Endodermal cell (in vitro differentiated cells): ENCODE data around the gene THSD8. TPM values are rescaled to one million over a fixed set of nuclear protein-coding genes. Genes with fewer than 3 reads are reported as not detected.

Experiments used
- DNase-seq: peaks from one replicate; pipeline ENCODE4 v3.0.0-alpha.2; 2017
- H3K27ac ChIP-seq: 2 replicates; pipeline ENCODE4 v1.5.1; 2013; ENCODE audit warnings: mild to moderate bottlenecking, low read depth, low read length, moderate library complexity
- H3K27me3 ChIP-seq: 2 replicates; pipeline ENCODE4 v1.6.1; 2013; ENCODE audit warnings: mild to moderate bottlenecking, low read length, moderate library complexity; ENCODE audit not compliant: insufficient read depth, control insufficient read depth, poor library complexity, severe bottlenecking
- H3K36me3 ChIP-seq: 2 replicates; pipeline ENCODE4 v1.7.0; 2013; ENCODE audit warnings: mild to moderate bottlenecking, low read length, moderate library complexity; ENCODE audit not compliant: control insufficient read depth, insufficient read depth
- H3K4me1 ChIP-seq: one replicate; pipeline ENCODE4 v1.7.0; 2013; ENCODE audit warnings: low read length; ENCODE audit not compliant: control insufficient read depth, insufficient read depth
- H3K4me3 ChIP-seq: 2 replicates; pipeline ENCODE4 v1.5.1; 2013; ENCODE audit warnings: mild to moderate bottlenecking, low read length, moderate library complexity
- H3K9ac ChIP-seq: 2 replicates; pipeline ENCODE4 v1.6.1; 2013; ENCODE audit warnings: mild to moderate bottlenecking, low read length, moderate library complexity; ENCODE audit not compliant: poor library complexity, severe bottlenecking; ENCODE audit errors: extremely low read depth
- H3K9me3 ChIP-seq: 2 replicates; pipeline ENCODE4 v1.6.1; 2013; ENCODE audit warnings: mild to moderate bottlenecking, low read length, moderate library complexity; ENCODE audit not compliant: control insufficient read depth
- H3K27ac Mint-ChIP-seq: 2 replicates; pipeline ENCODE4 v1.8.0; 2020; ENCODE audit warnings: mixed read lengths
- H3K27me3 Mint-ChIP-seq: 2 replicates; pipeline ENCODE4 v1.8.0; 2021; ENCODE audit warnings: mild to moderate bottlenecking, mixed read lengths; ENCODE audit not compliant: insufficient read depth
- H3K36me3 Mint-ChIP-seq: 2 replicates; pipeline ENCODE4 v1.8.0; 2020; ENCODE audit warnings: low read depth, mixed read lengths
- H3K4me1 Mint-ChIP-seq: 2 replicates; pipeline ENCODE4 v1.8.0; 2020; ENCODE audit warnings: mixed read lengths
- H3K4me3 Mint-ChIP-seq: 2 replicates; pipeline ENCODE4 v1.8.0; 2020; ENCODE audit warnings: mild to moderate bottlenecking, moderate library complexity, mixed read lengths
- H3K9me3 Mint-ChIP-seq: 2 replicates; pipeline ENCODE4 v1.8.0; 2020; ENCODE audit warnings: mild to moderate bottlenecking, mixed read lengths
- WGBS, 2 experiments: methylation state at CpG; one replicate each; pipeline versions ENCODE4 v1.1.5 to v1.1.7; 2013; ENCODE audit warnings: missing lambda C conversion rate in 2 of 2, mixed read lengths in 1 of 2; ENCODE audit not compliant: insufficient coverage in 1 of 2, insufficient read length in 1 of 2; 5-methylcytosine and 5-hydroxymethylcytosine counted together
- total RNA-seq, 2 donors: library from RNA; stranded (reverse); fragmentation: NEBNext Ultra II Directional in 1 of 2; extraction: Animal tissue kit (Norgen Biotek cat#: 25700) in 1 of 2; gene quantifications; 2 replicates in 1 of 2; 3 replicates in 1 of 2; pipeline ENCODE4 v1.2.1, GENCODE V29; 2021
- TF ChIP-seq, protein P1 (sequence below): fragments of 200-600 bp; sonication (generic); conservative IDR thresholded peaks from 2 replicates; pipeline ENCODE4 v1.5.0; 2021; ENCODE audit warnings: antibody characterized with exemption, mild to moderate bottlenecking

THSD8 gene
- total RNA-seq, 2 donors from 2014 or later: 34.4 to 57.4 TPM

DNA sequence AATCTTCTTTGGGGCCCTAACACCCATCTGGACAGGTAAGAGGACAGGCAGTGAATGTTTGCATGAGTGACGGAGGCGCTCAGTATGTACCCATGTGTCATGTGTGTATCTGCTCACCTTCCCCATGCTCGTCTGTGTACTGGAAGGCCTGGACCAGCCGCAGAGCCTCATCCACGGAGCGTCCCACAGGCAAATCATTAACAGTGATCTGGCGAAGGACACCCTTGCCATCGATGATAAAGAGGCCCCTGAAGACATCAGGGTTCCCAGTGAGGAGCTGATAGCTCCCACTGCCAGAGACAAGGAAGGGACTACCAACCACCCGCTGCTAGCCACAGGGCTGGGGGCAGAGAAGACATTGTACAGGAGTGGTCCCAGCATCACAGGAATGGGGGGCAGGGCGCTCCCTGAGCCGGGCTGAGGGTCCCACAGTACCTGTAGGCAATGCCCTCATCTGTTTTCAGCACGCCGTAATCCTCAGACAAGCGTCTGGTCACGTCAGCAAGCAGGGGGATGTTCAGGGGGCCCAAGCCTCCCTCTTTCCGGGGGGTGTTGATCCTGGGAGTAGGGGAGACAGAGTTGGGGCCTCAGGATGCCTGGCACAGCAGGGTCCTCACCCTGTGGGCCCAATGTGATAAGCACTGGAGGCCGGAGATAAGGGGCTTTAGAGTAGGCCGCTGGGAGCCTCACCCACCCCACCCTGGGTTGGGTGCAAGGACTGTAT, 2.0 kb upstream of the THSD8 start:
- H3K36me3 ChIP-seq: peaks cover 22% of the 10 kb centered on the region
- peak overlapping the region; percentile 91 for H3K4me3 ChIP-seq
- no peaks in the 10 kb centered on the region for H3K27me3 ChIP-seq
- 93 to 94% methylated on average over 17 to 18 of the region's 18 CpGs for WGBS, 2 experiments
- Mint-ChIP-seq H3K27me3 (peaks cover 6% of the 10 kb centered on the region), H3K4me1 (peaks cover 19% of the 10 kb centered on the region), H3K4me3 (peak overlapping the region; percentile 89), H3K36me3 (peaks cover 15% of the 10 kb centered on the region), H3K9me3 (no peaks in the 10 kb centered on the region), H3K27ac (no peak overlapping the region)
- no peak for DNase-seq
- H3K9me3 ChIP-seq: no peaks in the 10 kb centered on the region
- no peak overlapping the region for H3K27ac ChIP-seq
- peaks cover 8% of the 10 kb centered on the region for H3K4me1 ChIP-seq
- no peak overlapping the region for H3K9ac ChIP-seq
- TF ChIP-seq, protein P1, sequence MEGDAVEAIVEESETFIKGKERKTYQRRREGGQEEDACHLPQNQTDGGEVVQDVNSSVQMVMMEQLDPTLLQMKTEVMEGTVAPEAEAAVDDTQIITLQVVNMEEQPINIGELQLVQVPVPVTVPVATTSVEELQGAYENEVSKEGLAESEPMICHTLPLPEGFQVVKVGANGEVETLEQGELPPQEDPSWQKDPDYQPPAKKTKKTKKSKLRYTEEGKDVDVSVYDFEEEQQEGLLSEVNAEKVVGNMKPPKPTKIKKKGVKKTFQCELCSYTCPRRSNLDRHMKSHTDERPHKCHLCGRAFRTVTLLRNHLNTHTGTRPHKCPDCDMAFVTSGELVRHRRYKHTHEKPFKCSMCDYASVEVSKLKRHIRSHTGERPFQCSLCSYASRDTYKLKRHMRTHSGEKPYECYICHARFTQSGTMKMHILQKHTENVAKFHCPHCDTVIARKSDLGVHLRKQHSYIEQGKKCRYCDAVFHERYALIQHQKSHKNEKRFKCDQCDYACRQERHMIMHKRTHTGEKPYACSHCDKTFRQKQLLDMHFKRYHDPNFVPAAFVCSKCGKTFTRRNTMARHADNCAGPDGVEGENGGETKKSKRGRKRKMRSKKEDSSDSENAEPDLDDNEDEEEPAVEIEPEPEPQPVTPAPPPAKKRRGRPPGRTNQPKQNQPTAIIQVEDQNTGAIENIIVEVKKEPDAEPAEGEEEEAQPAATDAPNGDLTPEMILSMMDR: no peak

DNA sequence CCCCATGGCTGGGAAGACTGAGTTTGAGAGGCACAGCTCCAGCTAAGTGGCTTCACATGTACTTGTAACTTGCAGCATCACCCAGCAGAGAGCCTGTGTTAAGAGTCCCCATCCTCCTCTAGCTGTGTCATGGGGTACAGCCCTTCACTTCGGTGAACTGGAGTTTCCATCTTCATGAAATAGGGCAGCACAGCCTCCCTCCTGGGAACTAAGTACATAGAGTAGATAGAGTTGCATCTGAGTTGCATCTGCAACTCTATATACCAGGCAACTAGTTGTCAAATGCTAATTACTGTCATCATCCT, 1.5 kb upstream of the THSD8 start:
- 95% methylated on average over 1 of the region's 1 CpG; no CpG with 5 or more reads in 1 of the 2 experiments for WGBS, 2 experiments
- H3K27ac Mint-ChIP-seq: no peak overlapping the region

DNA sequence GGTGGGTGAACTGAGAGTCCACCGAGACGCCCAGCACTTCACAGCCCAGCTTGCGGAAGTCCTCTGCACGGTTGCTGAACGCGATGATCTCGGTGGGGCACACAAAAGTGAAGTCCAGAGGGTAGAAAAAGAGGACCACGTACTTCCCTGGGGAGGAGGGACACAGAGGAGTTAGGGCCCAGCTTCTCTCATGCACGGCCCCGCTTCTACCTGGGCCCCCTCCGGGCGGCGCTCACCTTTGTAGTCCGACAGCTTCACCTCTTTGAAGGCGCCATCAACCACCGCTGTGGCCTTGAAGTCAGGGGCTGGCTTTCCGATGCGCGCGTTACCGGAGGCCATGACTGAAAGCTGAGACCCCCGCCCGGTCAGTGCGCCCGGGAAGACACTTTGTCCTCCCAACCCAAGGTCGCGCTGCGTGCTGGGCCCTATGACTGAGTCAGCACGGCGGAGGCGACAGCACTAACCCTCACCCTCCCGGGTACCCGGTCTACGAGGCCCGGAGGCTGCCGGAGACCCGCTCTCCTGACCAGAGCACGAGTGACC, 875 bp upstream of the THSD8 start:
- Mint-ChIP-seq H3K4me3 (peak overlapping the region; percentile 89), H3K27me3 (peaks cover 6% of the 10 kb centered on the region), H3K36me3 (peaks cover 15% of the 10 kb centered on the region), H3K9me3 (no peaks in the 10 kb centered on the region), H3K27ac (peak overlapping the region; percentile 88), H3K4me1 (peaks cover 18% of the 10 kb centered on the region)
- Histone ChIP-seq H3K9ac (peak overlapping the region; percentile 86), H3K4me1 (peaks cover 7% of the 10 kb centered on the region), H3K27ac (peak overlapping the region; percentile 14), H3K36me3 (peaks cover 22% of the 10 kb centered on the region), H3K27me3 (no peaks in the 10 kb centered on the region), H3K9me3 (no peaks in the 10 kb centered on the region), H3K4me3 (peak overlapping the region; percentile 91)
- TF ChIP-seq, protein P1: no peak
- WGBS, 2 experiments: 6 to 8% methylated on average over 10 to 38 of the region's 38 CpGs
- peak; percentile 73 for DNase-seq

More for the DNA sequence above, 1.5 kb upstream of the THSD8 start:
- Histone ChIP-seq H3K9ac (peak overlapping the region; percentile 86), H3K4me3 (peak overlapping the region; percentile 91), H3K36me3 (peaks cover 22% of the 10 kb centered on the region), H3K27me3 (no peaks in the 10 kb centered on the region), H3K4me1 (peaks cover 8% of the 10 kb centered on the region), H3K9me3 (no peaks in the 10 kb centered on the region), H3K27ac (no peak overlapping the region)
- peaks cover 6% of the 10 kb centered on the region for H3K27me3 Mint-ChIP-seq
- H3K36me3 Mint-ChIP-seq: peaks cover 15% of the 10 kb centered on the region
- H3K4me3 Mint-ChIP-seq: peak overlapping the region; percentile 89
- no peak for DNase-seq
- no peaks in the 10 kb centered on the region for H3K9me3 Mint-ChIP-seq
- H3K4me1 Mint-ChIP-seq: peaks cover 19% of the 10 kb centered on the region
- TF ChIP-seq, protein P1: no peak
